NCI-H1930 (cell line): ENCODE measurements around the gene GTF3A.

Experiments
- DNase-seq, 2 experiments: peaks; one replicate each; lab custom pipeline; 2025; lab: John Stamatoyannopoulos, UW

Gene GTF3A

DNA sequence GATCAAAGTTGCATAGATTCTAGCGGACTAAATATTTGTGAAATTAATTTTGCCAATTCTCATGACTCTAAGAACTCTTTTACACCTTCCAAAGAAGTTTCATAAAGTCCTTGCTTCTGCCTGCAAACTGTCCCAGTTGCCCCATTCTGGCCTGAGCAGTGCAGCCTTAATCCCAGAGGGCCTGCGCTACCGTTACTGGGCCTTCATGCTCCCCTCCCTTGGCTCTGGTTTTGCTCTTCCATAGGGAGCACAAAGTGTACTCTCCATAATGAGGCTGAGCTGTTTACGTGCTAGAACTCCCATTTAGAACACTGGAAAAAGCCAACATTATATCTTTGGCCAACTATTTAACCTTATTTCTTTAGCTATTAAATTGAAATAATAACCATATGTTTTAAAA lies 23.9 kb downstream of the GTF3A start:
- no peak for DNase-seq

DNA sequence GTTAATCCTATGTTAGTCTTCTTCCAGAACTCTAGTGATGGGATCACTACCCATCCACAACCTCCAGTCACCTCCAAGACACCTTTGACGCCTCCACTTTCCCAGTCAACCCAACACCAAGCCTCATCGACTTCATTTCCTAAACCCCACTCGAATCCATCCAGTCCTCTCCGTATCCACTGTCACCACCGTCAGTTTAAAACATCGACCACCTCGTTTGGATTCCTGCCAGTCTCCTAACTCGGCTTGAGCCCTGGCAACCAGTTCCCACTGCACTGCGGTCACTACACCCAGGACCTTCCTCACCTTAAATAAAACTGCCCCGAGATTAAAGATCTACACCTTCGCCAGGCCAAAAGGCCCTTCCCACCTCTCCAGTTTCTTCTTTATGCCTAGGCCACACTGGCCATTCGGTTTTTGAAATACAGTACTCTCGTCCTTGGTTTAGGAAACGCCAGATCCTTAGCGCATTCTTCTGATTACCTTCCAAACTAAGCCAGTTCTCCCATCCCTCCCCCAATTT lies 24.7 kb downstream of the GTF3A start:
- DNase-seq = no peak

DNA sequence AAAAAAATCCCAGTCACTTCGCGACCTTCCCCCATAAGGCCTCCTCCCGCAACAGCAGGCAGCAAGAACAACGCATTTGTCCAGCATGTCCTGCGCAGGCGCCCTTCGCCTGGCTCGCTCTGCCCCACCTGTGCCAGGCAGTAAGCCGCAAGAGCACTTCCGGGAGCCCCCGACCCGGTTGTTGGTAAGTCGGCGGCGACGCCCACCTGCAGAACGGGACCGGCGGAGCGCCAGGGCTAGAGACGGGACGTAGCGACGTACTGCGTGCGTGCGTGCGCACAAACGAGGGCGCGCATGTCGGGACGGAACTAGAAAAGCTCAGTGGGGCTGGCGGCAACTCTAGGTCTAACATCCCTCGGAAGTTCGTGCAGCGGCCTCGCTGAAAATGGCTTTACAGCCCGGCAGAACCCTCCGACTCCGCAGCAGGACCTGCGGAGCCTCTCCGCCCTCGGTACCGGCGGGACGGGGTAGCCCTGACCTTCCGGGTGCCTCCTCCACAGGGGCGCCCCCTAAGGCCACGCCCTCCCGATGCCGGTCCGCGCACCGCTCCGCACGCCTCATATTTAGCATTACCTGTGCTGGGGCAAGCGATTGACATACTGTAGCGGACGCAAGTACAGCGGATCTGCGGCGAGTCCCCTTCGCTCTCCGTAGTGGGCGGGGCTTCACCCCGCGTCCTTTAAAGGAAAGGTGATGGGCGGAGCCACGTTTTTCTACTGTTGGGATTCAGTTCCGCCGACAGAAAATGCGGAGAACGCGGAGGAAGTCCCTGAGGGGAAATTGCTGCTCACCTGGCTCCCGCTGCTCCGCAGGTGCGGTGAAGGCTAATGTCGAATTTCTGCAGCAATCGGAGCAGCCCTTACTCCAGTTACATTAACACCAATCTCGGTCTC lies 25.8 kb downstream of the GTF3A start, which contains the start of gene MTIF3:
TSS of gene MTIF3 (minus strand) at position 629 of the 893 bp plus-strand sequence. CDS start 10,116 bp downstream, outside the sequence.
- peak; percentile 99 for DNase-seq

DNA sequence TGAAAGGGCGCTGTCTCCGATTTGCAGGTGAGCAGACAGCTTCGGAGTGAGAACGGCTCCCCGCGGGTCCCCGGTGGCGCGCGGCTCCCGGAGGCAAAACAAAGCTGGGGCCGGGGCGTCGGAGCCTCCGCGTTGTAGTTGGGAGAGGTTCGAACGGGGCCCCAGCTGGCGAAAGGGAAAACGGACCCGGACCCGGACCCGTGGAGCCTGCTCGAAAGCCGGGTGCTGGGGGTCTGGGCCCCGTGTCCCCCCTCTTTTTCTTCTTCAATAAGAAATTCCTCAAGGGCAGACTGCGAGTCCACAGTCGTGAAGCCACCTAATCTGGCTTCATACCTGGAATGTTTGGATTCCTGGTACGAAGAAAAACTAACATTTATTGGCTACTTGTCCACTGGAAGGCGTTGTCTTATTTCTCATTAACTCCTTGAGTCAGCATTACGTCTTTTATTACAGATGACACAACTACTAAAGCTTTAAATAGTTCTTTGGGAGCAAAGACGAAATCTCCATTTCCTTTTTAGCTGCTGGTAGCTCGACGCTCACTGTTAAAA lies 26.6 kb downstream of the GTF3A start:
- DNase-seq = peak in 1 of 2 experiments; percentile 60

DNA sequence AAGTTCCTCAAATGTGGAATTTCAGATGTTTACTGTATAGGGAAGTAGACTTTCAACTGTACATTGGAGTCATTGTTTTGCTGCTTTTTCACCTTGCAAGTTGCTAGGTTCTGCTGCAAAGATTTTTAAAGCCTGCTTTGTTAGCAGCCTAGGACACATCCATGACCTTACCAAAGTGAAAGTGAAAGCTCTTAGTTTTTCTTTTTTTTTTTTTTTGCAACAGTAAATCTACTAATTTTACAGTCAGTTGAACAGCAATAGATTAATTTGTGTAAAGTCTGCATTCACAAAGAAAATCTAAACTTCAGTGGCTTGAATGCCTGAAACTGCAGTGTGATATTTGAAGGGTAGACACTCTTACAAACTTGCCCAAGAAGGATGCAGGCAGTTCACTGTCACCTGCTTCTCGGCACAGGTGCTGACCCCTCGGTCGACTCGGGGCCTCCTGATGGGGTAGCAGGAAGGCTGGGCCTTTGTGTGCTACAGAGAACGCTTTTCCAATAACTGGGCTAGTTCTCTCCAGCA lies 31.0 kb downstream of the GTF3A start:
- DNase-seq = no peak

DNA sequence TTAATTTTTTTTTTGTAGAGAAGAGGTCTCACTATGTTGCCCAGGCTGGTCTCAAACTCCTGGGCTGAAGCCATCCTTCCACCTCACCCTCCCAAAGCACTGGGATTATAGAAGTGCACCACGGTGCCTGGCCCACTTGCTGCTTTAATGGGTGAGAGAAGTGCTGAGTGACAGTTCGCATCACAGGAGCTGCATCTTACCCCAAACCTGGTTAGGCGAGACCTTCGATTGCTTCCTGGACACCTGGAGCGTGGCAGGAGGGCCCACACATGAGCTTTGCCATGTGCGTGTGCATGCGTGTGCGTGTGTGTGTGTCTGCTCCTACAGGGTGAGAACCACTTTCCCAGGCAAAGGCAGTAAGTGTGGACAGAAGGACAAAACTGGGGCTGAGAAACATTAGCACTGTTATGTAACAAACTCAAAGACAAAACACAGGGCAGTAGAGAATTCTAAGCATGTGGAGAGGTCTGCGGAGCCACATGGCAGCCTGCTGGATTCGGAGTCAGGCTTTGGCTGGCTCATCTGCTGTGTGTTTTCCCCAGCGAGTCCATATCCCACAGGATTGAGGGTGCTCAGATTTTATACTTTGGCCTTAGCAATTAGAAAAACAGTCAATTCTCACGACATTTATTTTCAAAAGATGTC lies 37.6 kb downstream of the GTF3A start:
- DNase-seq = no peak

DNA sequence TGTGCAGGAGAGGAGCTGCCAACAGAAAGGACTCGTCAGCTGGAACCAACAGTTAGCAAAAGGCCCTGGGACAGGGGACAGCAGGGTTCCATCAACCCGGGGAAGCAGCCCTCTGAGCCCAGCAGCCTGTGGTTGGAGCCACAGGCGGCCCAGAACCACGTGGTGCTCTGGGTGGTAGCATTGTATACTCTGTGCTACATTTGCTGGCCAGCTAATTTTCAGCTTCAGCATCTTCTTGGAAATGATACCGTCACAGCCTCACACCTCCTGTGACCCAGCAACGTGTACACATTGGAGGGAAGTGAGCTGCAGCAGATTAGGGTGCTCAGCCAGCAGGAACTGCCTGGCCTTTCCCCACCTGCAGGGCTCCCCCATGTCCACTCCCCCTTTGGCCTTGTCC lies 39.1 kb downstream of the GTF3A start:
- DNase-seq = no peak

DNA sequence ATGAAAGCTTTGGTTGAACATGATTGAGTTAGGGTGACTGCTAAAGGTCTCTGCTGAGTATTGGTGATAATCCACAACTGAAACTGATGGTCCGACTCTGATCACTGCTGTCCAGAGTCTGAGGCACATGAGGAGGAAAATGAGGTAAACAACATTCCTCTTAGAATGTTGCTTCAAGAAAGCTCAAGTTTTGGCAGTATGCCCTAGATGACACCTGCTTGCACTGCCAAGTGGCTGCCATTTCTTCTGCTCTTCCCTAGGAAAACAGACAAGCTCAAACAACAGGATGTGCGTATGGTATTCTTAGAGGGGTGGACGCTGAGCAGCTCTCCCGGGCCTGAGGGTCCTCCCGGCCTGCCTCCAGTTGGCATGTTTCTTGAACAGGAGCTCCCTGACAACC lies 41.2 kb downstream of the GTF3A start:
- no peak for DNase-seq

DNA sequence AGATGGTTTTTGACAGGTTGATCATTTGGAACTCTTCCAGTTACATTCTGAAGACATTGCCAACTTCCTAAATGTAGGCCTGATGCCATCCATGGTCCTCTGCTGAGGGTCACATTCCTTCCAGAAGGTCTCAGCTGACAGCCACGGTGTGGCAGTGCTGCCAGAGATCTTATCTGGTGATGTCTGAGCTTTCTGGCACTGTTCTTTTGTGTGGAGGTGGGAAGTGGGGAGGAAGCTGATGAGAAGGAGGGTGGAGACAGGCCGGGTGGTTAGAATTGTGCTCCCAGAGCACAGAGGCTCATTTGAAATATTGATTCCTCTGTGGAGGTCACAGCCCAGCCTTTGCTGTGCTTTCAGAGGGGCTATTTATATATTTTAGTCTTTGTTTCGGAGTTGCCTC lies 42.1 kb downstream of the GTF3A start:
- DNase-seq = no peak

DNA sequence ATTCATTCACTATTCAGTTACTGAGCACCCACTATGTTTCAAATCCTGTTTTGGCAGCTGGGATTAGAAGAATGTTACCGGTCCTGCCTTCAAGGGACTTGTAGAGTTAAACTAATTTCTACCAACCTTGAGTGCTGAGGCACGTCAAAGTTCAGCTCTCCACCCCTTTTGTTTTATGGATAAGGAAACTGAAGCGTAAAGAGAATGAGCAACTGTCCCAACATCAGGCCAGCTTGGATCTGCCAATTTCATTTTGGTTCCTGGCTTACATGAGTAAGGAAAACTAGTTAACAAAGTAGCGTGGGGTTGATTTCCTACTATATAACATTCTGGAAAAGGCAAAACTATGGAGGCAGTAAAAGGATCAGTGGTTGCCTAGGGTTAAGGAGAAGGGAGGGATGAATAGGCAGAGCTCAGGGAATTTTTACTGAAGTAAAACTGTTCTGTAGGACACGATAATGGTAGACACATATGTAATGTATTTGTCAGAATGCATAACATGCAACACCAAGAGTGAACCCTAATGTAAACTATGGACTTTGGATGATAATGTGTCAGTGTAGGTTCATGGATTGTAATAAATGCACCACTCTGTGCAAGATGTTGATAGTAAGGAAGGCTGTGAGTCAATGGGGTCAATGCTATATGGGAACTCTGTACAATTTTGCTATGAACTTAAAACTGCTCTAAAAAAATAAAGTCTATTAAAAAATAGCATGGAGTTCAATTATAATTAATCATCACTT lies 45.8 kb downstream of the GTF3A start:
- no peak for DNase-seq

DNA sequence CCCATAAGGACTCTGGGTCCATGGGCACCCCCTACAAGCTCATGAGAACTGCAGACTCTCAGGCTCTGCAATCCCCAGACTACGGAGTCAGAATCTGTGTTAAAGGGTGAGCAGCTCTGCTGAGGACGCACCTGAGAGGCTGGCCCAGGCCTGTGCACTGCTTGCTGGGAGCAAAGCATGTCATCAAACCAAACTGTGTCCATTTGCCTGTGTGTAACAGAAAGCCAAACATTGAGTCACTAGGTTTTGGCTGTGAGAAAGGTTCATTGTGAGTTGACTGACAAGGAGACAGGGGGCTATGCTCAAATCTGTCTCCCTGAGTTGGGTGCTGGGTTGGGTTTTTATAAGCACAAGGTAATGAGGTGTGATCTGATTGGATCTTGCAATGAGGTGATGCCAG lies 48.0 kb downstream of the GTF3A start:
- DNase-seq = no peak

DNA sequence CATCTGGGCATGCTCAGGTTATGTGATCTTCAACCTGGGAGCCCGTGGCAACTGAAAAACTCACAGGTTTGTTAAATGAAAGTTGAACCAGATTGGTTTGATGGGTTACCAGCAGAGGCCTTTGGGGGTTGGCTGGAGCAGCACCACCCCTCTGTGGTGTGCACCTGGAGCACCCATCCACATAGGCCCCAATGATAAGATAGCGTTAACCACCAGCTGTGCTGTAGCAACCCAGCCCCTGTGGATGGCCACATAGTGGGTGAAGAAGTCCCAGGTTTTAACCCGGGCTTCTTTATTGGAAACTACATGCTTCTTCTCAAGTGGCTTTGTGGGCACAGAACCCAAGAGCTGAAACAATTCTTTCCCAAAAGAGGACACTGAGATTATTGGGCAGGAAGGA lies 48.5 kb downstream of the GTF3A start:
- DNase-seq = no peak

DNA sequence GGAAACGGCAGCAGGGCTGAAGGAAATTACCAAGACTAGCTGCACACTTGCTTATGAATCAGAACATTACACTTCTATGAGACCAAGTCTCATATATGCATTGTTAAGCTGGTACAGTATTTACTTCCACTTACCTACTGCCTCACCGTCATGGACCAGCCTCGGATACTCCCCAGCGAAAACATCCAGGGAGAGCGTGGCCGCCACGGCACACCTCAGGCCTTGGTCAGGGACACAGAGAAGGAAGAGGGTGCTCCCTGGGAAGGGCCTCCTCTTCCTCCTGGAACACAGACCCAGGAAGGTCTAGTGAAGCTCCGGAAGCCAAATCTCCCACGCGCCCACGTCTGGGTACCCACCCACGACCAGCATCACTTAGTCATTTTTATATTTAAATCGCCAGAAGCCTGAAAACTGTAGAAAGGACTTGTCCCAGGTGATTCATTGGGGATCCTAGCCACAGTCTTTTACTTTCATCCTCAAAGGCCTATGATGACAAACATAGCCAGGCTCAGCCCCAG lies 50.4 kb downstream of the GTF3A start:
- DNase-seq = no peak

DNA sequence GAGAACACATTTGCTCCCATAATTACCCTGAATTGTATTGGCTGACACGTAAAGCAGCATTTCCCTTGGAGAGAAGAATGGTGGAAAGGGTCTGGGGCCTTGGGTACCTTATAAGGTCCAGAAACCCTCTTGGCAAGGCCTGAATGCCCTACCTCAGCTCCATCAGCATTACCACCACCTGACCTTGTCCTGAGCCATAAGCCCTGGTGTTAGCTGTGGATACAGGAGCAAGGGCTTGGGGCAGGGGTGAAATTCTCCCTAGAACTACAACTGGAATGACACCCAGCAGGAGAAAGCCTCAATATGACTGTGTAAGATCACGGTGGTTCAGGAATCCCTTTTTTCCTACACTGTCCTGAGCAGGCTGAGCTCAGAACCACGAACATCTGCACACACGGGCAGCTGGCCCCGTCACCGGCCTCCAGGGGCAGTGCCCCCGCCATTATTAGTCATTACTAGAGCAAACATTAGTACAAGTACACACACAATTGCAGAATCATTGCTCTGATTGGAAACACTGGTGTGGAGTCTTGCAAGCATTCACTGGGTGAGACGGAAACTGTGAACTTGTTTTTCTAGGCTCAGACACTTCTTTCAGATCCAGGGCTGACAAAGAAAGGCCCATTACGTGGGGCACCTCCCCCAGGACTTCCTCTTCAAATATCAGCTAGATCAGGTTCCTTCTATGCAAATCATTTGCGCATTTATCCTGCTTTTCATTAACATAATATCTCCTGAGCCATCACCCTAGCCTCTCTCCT lies 52.7 kb downstream of the GTF3A start:
- DNase-seq = peak in 1 of 2 experiments; percentile 21

DNA sequence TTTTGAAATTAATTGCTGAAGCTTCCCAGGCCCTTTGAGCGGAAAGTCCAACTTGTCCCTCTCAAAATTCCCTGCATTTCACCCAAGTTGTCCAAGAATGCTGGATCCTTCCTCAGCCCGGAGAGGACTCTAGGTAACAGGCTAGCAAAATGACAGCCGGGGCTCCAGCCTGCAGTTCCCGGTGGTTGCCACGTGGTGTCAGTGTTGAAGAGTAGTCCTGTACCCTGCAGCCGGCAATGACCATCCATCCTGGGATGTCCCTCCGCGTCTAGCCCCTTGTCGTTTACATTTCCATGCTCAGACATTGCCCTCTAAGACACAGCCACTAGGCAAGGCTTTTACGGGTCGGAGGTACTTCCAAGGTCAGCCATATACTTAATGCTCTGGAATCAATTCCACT lies 57.3 kb downstream of the GTF3A start:
- peak; percentile 26 to 56 for DNase-seq

DNA sequence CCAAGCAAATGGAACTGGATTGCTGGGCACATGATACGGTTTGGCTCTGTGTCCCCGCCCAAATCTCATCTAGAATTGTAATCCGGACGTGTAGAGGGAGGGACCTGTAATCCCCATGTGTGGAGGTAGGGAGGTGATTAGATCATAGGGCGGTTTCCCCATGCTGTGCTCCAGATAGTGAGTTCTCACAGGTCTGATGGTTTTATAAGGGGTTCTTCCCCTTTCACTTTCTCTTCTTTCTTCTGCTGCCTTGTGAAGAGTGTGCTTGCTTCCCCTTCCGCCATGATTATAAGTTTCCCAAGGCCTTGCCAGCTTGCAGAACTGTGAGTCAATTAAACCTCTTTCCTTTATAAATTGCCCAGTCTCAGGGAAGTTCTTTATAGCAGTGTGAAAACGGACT lies 58.6 kb downstream of the GTF3A start:
- DNase-seq = no peak

DNA sequence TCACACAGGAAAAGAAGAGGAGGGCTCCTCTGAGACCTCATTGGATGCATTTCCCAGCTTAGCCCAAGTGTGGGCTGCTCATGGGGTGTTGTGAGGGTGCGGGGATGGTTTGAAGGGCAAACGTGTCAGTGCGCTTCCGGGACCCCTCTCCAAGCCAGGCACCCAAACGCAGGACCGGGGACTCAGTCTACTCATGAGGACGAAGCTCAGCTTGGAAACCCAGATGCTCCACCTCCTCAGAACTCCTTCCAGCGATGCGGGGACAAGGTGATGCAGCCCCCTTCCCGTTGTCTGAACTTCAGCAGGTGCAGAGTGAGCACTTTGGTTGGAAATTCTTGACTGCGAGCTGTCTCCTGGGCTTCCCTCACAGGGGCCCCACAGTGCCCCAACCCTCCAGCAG lies 59.0 kb downstream of the GTF3A start:
- no peak for DNase-seq
